Thyroid gland (tissue), 4 donors: ENCODE results near the gene PDE10A. TPM values are rescaled to one million over a fixed set of nuclear protein-coding genes. Genes with fewer than 3 reads are reported as not detected.
"Not testable (repeated sequence)": the region's sequence is repeated elsewhere in the genome, so short reads cannot be mapped to it uniquely, and the experiment has no call there.

ENCODE experiments used
- DNase-seq, 2 donors: peaks; one replicate each; pipeline ENCODE4 v3.0.0-alpha.2; 2019
- H3K27ac ChIP-seq, 3 donors: fragments of 200-600 bp; sonication (generic); 1 replicate in 2 of 3; 2 replicates in 1 of 3; pipeline ENCODE4 v1.5.1; 2016 to 2019; ENCODE audit warnings: mild to moderate bottlenecking in 1 of 3, moderate library complexity in 1 of 3
- H3K27me3 ChIP-seq: fragments of 200-600 bp; sonication (generic); one replicate; pipeline ENCODE4 v1.5.1; 2019
- H3K36me3 ChIP-seq, 2 donors: fragments of 200-600 bp; sonication (generic); one replicate each; pipeline ENCODE4 v1.5.1; 2016 to 2019
- H3K4me1 ChIP-seq, 2 donors: fragments of 200-600 bp; sonication (generic); one replicate each; pipeline ENCODE4 v1.5.1; 2017 to 2019
- H3K4me3 ChIP-seq, 3 donors: fragments of 200-600 bp; sonication (generic); replicated peaks in 1 of 3; 1 replicate in 2 of 3; 2 replicates in 1 of 3; pipeline ENCODE4 v1.5.1; 2016; ENCODE audit warnings: mild to moderate bottlenecking in 1 of 3
- H3K9me3 ChIP-seq: fragments of 200-600 bp; sonication (generic); one replicate; pipeline ENCODE4 v1.5.1; 2017
- CTCF ChIP-seq, 6 experiments: fragments of 200-600 bp in 3 of 6; fragments of 450-650 bp in 3 of 6; sonication (generic) in 3 of 6; IDR thresholded peaks; one replicate each; pipeline ENCODE4 v1.5.1; 2016 to 2019; ENCODE audit warnings: antibody characterized with exemption in 6 of 6, mild to moderate bottlenecking in 2 of 6, inconsistent platforms in 1 of 6, moderate library complexity in 1 of 6
- POLR2A ChIP-seq, 2 donors: fragments of 450-650 bp; IDR thresholded peaks; one replicate each; pipeline ENCODE4 v1.6.1; 2017; ENCODE audit warnings: antibody characterized with exemption in 2 of 2, mild to moderate bottlenecking in 2 of 2, moderate library complexity in 1 of 2
- whole genome bisulfite sequencing, 2 donors: methylation state at CpG; one replicate each; pipeline ENCODE4 v1.1.5; 2017; 5-methylcytosine and 5-hydroxymethylcytosine counted together
- intact Hi-C: fragments of 100-400 bp; cut with DNase I; formaldehyde crosslinking; loops from one replicate; pipeline ENCODE4 v1.15.1; 2023
- total RNA-seq, 4 donors: library from RNA; depleted of rRNA; stranded (reverse); fragments of >200 nt; gene quantifications; one replicate each; pipeline ENCODE4 v1.2.3, GENCODE V29; 2016

Gene PDE10A
- total RNA-seq, 4 donors from 2014 or later, result 17.1 to 25.9 (median 20.7) TPM

- no peak for TF ChIP-seq CTCF (IDR thresholded peaks at IDR 0.05)
- no peak for TF ChIP-seq POLR2A (IDR thresholded peaks at IDR 0.05)
- no peaks in the 10 kb centered on the region for H3K27me3 ChIP-seq
- peaks cover 13 to 16% of the 10 kb centered on the region in 2 donors for H3K4me1 ChIP-seq
- H3K9me3 ChIP-seq, result no peaks in the 10 kb centered on the region
- H3K4me3 ChIP-seq, result no peak overlapping the region
- intact Hi-C loops, result no loop called here
- WGBS, 2 donors, result 94 to 97% methylated on average over 6 of the region's 6 CpGs
- H3K36me3 ChIP-seq, result no peaks in the 10 kb centered on the region
- DNase-seq, result no peak
- H3K27ac ChIP-seq, result no peak overlapping the region
Measured at GRCh38 chr6:165515963-165516624, 146.9 kb downstream of the PDE10A start.

- Histone ChIP-seq H3K36me3 (no peaks in the 10 kb centered on the region), H3K27ac (no peak overlapping the region), H3K27me3 (no peaks in the 10 kb centered on the region), H3K9me3 (no peaks in the 10 kb centered on the region), H3K4me1 (peaks cover 9% of the 10 kb centered on the region in 2 donors), H3K4me3 (no peak overlapping the region)
- DNase-seq, result no peak
- WGBS, 2 donors, result 96 to 100% methylated on average over 4 of the region's 4 CpGs
- intact Hi-C loops, result no loop called here
- TF ChIP-seq POLR2A (IDR thresholded peaks at IDR 0.05) (no peak), CTCF (IDR thresholded peaks at IDR 0.05) (no peak)
Measured at GRCh38 chr6:165514621-165515020, 148.4 kb downstream of the PDE10A start.

- no peaks in the 10 kb centered on the region for H3K4me1 ChIP-seq
- intact Hi-C loops, result no loop called here
- TF ChIP-seq CTCF (IDR thresholded peaks at IDR 0.05) (no peak), POLR2A (IDR thresholded peaks at IDR 0.05) (no peak)
- no peaks in the 10 kb centered on the region for H3K27me3 ChIP-seq
- DNase-seq, result no peak
- no peak overlapping the region for H3K27ac ChIP-seq
- no peaks in the 10 kb centered on the region for H3K36me3 ChIP-seq
- H3K9me3 ChIP-seq, result no peaks in the 10 kb centered on the region
- H3K4me3 ChIP-seq, result no peak overlapping the region
Measured at GRCh38 chr6:165511807-165512206, 151.2 kb downstream of the PDE10A start.

GRCh38 chr6:165508321-165508869, 154.6 kb downstream of the PDE10A start:
- Histone ChIP-seq H3K27ac (no peak overlapping the region), H3K27me3 (no peaks in the 10 kb centered on the region), H3K9me3 (no peaks in the 10 kb centered on the region), H3K4me1 (no peaks in the 10 kb centered on the region), H3K4me3 (no peak overlapping the region), H3K36me3 (no peaks in the 10 kb centered on the region)
- WGBS, 2 donors, result 50 to 57% methylated on average over 2 of the region's 2 CpGs
- TF ChIP-seq POLR2A (IDR thresholded peaks at IDR 0.05) (no peak), CTCF (IDR thresholded peaks at IDR 0.05) (no peak)
- DNase-seq, result no peak
- intact Hi-C loops, result no loop called here

GRCh38 chr6:165506657-165507056, 156.4 kb downstream of the PDE10A start:
- TF ChIP-seq POLR2A (IDR thresholded peaks at IDR 0.05), result no peak
- TF ChIP-seq CTCF (IDR thresholded peaks at IDR 0.05), result no peak
- intact Hi-C loops, result no loop called here

GRCh38 chr6:165500214-165500907, 162.7 kb downstream of the PDE10A start:
- H3K4me1 ChIP-seq, H3K36me3 ChIP-seq, H3K27me3 ChIP-seq, H3K4me3 ChIP-seq, intact Hi-C loops, H3K9me3 ChIP-seq, H3K27ac ChIP-seq, DNase-seq: not testable (repeated sequence)
- WGBS, 2 donors, result 93 to 97% methylated on average over 6 of the region's 6 CpGs

More at GRCh38 chr6:165506657-165507056, 156.4 kb downstream of the PDE10A start:
- no peak for DNase-seq
- 96 to 98% methylated on average over 2 of the region's 2 CpGs for WGBS, 2 donors
- Histone ChIP-seq H3K4me1 (no peaks in the 10 kb centered on the region), H3K4me3 (no peak overlapping the region), H3K9me3 (no peaks in the 10 kb centered on the region), H3K27ac (no peak overlapping the region), H3K27me3 (no peaks in the 10 kb centered on the region), H3K36me3 (no peaks in the 10 kb centered on the region)
